ENCODE results near the gene FXYD1.

The FXYD1 gene

GRCh38 chr19:35107545-35107944 lies 31.1 kb upstream of the FXYD1 start:
- FAIRE-seq, result no peak
- DNase-seq (ENCODE audit: insufficient read length, low spot score), result no peak
- TF ChIP-seq POU2F2 (IDR thresholded peaks at IDR 0.05; ENCODE audit: low read depth, low read length) (no peak), TAF1 (IDR thresholded peaks at IDR 0.05; ENCODE audit: low read depth, low read length) (no peak), SPI1 (IDR thresholded peaks at IDR 0.05; ENCODE audit: low read depth, low read length) (no peak), POLR2AphosphoS5 (IDR thresholded peaks at IDR 0.05; ENCODE audit: low read depth, low read length) (no peak)

- FAIRE-seq, result no peak
- TF ChIP-seq POLR2AphosphoS5 (IDR thresholded peaks at IDR 0.05; ENCODE audit: low read depth, low read length) (no peak), TAF1 (IDR thresholded peaks at IDR 0.05; ENCODE audit: low read depth, low read length) (no peak)
- DNase-seq (ENCODE audit: insufficient read length, low spot score), result no peak
These were observed 29.9 kb upstream of the FXYD1 start for GRCh38 chr19:35108730-35109129.

DNA sequence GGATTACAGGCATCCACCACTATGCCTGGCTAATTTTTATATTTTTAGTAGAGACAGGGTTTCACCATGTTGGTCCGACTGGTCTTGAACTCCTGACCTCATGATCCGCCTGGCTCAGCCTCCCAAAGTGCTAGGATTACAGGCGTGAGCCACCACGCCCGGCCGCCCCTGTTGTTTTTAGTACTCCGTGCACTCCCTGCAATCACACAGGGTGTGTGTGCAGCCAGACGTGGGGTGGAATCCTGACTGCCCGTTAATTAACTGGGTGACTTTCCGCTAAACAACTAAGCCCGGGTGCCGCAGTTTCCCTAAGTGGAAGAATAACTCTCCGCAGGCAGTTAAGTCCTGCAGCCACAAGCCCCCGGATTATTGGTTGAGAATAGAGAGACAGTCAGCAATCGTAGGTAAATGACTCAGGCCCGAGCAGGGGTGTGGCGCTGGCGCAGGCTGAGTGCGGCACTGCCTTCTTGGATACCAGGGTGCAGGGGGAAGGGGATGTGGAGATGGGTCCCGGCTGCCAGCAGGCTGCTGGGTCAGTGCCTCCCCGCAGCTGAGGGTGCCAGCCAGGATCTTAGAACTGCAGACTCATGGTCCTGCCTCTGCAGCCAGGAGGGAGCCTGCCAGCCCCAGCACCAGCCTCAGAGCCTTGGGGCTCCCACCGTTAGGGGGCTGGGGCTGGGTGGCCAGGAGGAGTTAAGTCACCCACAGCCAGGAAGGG lies 29.1 kb upstream of the FXYD1 start:
- DNase-seq (ENCODE audit: insufficient read length, low spot score) (no peak), FAIRE-seq (no peak)
- no peak for TF ChIP-seq TAF1 (IDR thresholded peaks at IDR 0.05; ENCODE audit: low read depth, low read length)
- TF ChIP-seq SPI1 (IDR thresholded peaks at IDR 0.05; ENCODE audit: low read depth, low read length), result no peak
- no peak for TF ChIP-seq POU2F2 (IDR thresholded peaks at IDR 0.05; ENCODE audit: low read depth, low read length)
- no peak for TF ChIP-seq PAX5 (IDR thresholded peaks at IDR 0.05; ENCODE audit: insufficient read depth, low read length, severe bottlenecking)

DNA sequence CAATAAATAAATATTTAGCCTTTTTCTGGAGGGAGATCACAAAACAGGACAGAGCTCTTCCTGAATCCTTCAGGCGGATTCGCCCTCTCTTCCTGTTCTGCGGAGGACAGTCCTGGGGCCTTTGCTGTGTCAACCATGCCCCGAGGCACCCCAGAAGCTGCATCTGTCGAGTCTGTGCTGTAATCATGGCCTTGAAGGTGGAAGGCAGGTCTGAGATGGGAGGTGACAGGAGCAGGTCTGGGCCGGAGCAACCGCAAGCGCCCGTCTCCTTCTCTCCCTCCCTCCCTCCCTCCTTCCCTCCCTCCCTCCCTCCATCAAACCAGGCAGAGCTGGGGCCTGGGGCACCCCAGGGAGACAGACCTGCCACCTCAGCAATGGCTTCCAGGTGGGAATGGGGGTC lies 27.6 kb upstream of the FXYD1 start:
- TF ChIP-seq SPI1 (IDR thresholded peaks at IDR 0.05; ENCODE audit: low read depth, low read length) (no peak), TAF1 (IDR thresholded peaks at IDR 0.05; ENCODE audit: low read depth, low read length) (no peak), POU2F2 (IDR thresholded peaks at IDR 0.05; ENCODE audit: low read depth, low read length) (no peak), POLR2AphosphoS5 (IDR thresholded peaks at IDR 0.05; ENCODE audit: low read depth, low read length) (no peak), PAX5 (IDR thresholded peaks at IDR 0.05; ENCODE audit: insufficient read depth, low read length, severe bottlenecking) (no peak), POLR2A (IDR thresholded peaks at IDR 0.05; ENCODE audit: low read depth, low read length) (no peak)
- DNase-seq (ENCODE audit: insufficient read length, low spot score), result no peak
- FAIRE-seq, result no peak

- TF ChIP-seq SPI1 (IDR thresholded peaks at IDR 0.05; ENCODE audit: low read depth, low read length), result no peak
- TF ChIP-seq POU2F2 (IDR thresholded peaks at IDR 0.05; ENCODE audit: low read depth, low read length), result no peak
- no peak for TF ChIP-seq PAX5 (IDR thresholded peaks at IDR 0.05; ENCODE audit: insufficient read depth, low read length, severe bottlenecking)
- TF ChIP-seq POLR2AphosphoS5 (IDR thresholded peaks at IDR 0.05; ENCODE audit: low read depth, low read length), result no peak
- no peak for TF ChIP-seq TAF1 (IDR thresholded peaks at IDR 0.05; ENCODE audit: low read depth, low read length)
- no peak for TF ChIP-seq POLR2A (IDR thresholded peaks at IDR 0.05; ENCODE audit: low read depth, low read length)
- no peak for FAIRE-seq
- DNase-seq (ENCODE audit: insufficient read length, low spot score), result no peak
These were observed 25.5 kb upstream of the FXYD1 start for GRCh38 chr19:35112995-35113688.

DNA sequence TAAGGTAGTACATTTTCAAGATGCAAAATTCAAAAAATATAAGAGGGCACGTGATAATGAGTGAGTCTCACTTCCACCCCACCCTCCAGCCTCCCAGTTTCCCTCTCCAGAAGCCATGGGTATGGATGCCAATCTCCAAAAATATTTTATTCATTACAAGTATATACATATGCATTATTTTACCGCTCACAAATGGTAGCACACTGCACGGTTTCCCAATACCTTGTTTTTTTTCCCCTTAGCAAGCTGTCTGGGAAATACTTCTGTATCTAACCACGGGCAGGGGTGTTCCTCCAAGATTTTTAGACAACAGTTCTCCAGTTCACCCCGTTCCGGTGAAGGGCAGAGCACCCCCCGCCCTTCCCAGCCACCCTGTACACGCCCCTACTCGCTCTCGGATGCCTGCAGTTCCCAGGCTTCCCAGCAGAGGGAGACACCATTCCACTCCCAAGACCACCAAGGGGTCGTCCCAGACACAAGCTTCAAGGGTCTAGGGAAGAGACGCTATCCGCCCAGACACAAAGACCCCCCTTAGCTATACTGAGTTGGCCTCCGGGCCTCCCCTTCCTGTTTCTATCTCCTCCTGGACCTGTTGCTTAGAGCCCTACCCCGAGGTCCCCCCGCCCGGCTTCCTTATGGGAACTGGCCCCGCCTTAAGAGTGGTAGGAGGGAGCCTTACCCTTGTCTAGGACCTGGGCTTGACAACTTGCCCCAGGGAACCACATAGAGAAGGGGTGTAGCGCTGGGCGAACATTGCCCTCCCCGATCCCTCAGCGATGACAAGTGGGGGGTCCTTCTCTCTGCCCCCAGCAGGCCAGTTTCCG lies 24.1 kb upstream of the FXYD1 start:
- DNase-seq (ENCODE audit: insufficient read length, low spot score), result peak; percentile 82
- peak; percentile 86 for FAIRE-seq
- TF ChIP-seq POLR2A (IDR thresholded peaks at IDR 0.05; ENCODE audit: low read depth, low read length), result no peak
- TF ChIP-seq PAX5 (IDR thresholded peaks at IDR 0.05; ENCODE audit: insufficient read depth, low read length, severe bottlenecking), result no peak
- TF ChIP-seq POLR2AphosphoS5 (IDR thresholded peaks at IDR 0.05; ENCODE audit: low read depth, low read length), result no peak
- TF ChIP-seq SPI1 (IDR thresholded peaks at IDR 0.05; ENCODE audit: low read depth, low read length), result no peak
- TF ChIP-seq POU2F2 (IDR thresholded peaks at IDR 0.05; ENCODE audit: low read depth, low read length), result no peak
- TF ChIP-seq TAF1 (IDR thresholded peaks at IDR 0.05; ENCODE audit: low read depth, low read length), result no peak

GRCh38 chr19:35115177-35115951 lies 23.3 kb upstream of the FXYD1 start, which contains the start of gene FXYD3:
TSS of gene FXYD3 (plus strand) at chr19:35115823. CDS start at chr19:35119377, 3,554 bp downstream.
- FAIRE-seq, result no peak
- DNase-seq (ENCODE audit: insufficient read length, low spot score), result no peak
- no peak for TF ChIP-seq PAX5 (IDR thresholded peaks at IDR 0.05; ENCODE audit: insufficient read depth, low read length, severe bottlenecking)
- no peak for TF ChIP-seq SPI1 (IDR thresholded peaks at IDR 0.05; ENCODE audit: low read depth, low read length)
- no peak for TF ChIP-seq POLR2A (IDR thresholded peaks at IDR 0.05; ENCODE audit: low read depth, low read length)
- TF ChIP-seq POU2F2 (IDR thresholded peaks at IDR 0.05; ENCODE audit: low read depth, low read length), result no peak
- no peak for TF ChIP-seq TAF1 (IDR thresholded peaks at IDR 0.05; ENCODE audit: low read depth, low read length)
- no peak for TF ChIP-seq POLR2AphosphoS5 (IDR thresholded peaks at IDR 0.05; ENCODE audit: low read depth, low read length)

- TF ChIP-seq TAF1 (IDR thresholded peaks at IDR 0.05; ENCODE audit: low read depth, low read length) (no peak), PAX5 (IDR thresholded peaks at IDR 0.05; ENCODE audit: insufficient read depth, low read length, severe bottlenecking) (no peak), SPI1 (IDR thresholded peaks at IDR 0.05; ENCODE audit: low read depth, low read length) (no peak), POLR2AphosphoS5 (IDR thresholded peaks at IDR 0.05; ENCODE audit: low read depth, low read length) (no peak), POLR2A (IDR thresholded peaks at IDR 0.05; ENCODE audit: low read depth, low read length) (no peak), POU2F2 (IDR thresholded peaks at IDR 0.05; ENCODE audit: low read depth, low read length) (no peak)
- DNase-seq (ENCODE audit: insufficient read length, low spot score) (no peak), FAIRE-seq (no peak)
These were observed 22.4 kb upstream of the FXYD1 start for GRCh38 chr19:35116072-35116801.

Measured in GM12891 (cell line).